GM13977 (cell line): Measurements from ENCODE around the gene CLRN3.

Source experiments
- DNase-seq: peaks from one replicate; pipeline ENCODE4 v3.0.0; 2012; ENCODE audit warnings: low spot score
- in situ Hi-C: fragments of 300-500 bp; cut with MboI; formaldehyde crosslinking; loops from one replicate; pipeline ENCODE4 v1.12.0; 2022; ENCODE audit warnings: low sequenced_read_pairs, low pct_unique_long_range_greater_than_20kb, mixed read lengths, inconsistent platforms; ENCODE audit not compliant: unreplicated experiment
- TF ChIP-seq, protein P1 (sequence below): IDR thresholded peaks from 2 replicates; pipeline ENCODE4 v1.5.1; 2012; ENCODE audit warnings: mild to moderate bottlenecking, control low read depth; ENCODE audit not compliant: insufficient read depth; ENCODE audit errors: extremely low read depth, missing control alignments

CLRN3 gene

DNA sequence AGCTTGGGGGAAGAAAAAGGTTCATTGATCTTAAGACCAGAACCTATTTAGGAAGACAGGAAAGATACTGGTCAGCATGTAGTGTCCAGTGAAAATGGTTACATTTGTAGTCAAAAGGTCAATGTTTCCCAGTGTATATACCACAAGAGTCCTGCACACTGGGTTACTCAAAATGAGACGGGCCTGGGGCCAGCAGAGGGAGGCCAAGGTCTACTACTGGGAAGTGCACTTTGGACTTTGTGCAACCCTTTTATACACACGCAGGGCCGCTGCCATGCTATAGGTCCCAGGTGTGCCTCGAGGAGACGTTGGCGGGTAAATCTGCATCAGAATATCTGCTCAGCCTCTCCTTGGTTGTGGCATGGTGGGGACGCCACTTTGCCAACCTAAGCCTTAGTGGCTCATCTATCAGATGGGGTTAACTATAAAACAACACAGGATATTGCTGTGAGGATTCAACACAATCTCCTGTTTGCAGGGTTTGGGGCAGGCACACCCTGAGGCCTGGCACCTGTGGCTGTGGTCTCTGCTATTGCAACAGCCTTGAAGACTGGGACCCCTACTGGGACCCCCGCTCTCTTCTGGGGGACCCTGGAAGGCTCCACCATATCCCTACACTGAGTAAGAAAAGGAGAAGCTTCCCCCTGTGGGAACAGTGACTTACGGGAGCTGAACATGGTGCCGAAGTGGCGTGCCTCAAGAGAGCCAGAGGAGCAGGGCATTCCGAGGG lies 19.7 kb downstream of the CLRN3 start:
- no peak for DNase-seq
- TF ChIP-seq, protein P1, sequence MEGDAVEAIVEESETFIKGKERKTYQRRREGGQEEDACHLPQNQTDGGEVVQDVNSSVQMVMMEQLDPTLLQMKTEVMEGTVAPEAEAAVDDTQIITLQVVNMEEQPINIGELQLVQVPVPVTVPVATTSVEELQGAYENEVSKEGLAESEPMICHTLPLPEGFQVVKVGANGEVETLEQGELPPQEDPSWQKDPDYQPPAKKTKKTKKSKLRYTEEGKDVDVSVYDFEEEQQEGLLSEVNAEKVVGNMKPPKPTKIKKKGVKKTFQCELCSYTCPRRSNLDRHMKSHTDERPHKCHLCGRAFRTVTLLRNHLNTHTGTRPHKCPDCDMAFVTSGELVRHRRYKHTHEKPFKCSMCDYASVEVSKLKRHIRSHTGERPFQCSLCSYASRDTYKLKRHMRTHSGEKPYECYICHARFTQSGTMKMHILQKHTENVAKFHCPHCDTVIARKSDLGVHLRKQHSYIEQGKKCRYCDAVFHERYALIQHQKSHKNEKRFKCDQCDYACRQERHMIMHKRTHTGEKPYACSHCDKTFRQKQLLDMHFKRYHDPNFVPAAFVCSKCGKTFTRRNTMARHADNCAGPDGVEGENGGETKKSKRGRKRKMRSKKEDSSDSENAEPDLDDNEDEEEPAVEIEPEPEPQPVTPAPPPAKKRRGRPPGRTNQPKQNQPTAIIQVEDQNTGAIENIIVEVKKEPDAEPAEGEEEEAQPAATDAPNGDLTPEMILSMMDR, result no peak
- in situ Hi-C loops, result no loop called here

DNA sequence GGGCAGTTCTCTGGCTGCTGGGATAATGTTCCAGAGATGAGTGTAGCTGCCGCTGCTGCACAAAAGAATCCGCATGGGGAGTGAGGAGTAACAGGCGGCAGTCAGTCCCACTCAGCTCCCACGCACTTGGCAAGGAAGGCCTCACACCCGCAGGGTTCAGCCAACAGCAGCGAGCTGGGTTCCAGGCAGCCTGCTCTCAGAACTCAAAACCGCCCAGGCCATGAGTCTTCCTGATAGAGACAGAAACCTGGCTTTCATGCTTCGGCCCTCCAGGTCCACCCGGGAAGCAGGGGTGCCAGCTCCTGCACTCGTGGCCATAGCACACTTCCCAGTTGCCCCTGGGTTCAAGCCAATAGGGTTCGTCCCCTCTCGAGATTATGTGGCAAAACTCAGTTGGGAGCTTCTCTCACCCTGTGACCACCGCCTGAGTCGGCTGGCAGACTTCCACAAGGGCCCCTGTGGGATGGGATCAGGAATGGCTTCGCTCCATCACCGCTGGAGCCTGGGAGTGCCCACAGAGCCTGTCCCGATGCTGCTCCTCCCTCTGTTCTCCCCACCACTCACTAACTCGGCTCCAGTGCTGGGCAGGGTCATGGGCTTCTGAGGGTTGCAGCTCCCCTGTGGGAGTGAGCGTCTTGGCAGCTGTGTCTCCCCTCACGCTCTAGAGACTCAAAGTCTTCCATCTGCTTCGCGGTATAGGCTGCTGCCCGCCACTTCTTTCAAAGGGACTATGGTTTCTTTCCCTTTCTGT lies 20.6 kb downstream of the CLRN3 start:
- DNase-seq, result no peak
- in situ Hi-C loops, result no loop called here
- TF ChIP-seq, protein P1, result no peak

DNA sequence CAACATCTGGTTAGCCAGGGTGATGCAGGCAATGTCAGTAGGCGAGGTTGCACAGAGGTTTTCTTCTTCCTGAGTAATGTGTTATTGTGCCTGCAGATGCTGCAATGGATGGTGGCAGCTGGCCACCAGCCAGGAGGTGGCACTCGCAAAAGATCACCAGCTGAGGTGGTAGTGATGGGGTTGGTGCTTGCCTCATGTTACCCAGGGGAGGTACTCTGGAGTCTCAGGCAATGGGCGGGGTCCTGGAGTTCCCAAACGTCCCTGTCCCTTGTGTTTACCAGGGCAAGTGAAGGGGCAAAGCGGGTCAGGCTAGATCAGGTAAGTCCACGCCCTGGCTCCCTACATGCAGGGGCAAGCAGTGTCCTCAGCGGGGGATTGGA lies 21.1 kb downstream of the CLRN3 start:
- DNase-seq, result no peak
- TF ChIP-seq, protein P1, result no peak
- in situ Hi-C loops, result no loop called here

DNA sequence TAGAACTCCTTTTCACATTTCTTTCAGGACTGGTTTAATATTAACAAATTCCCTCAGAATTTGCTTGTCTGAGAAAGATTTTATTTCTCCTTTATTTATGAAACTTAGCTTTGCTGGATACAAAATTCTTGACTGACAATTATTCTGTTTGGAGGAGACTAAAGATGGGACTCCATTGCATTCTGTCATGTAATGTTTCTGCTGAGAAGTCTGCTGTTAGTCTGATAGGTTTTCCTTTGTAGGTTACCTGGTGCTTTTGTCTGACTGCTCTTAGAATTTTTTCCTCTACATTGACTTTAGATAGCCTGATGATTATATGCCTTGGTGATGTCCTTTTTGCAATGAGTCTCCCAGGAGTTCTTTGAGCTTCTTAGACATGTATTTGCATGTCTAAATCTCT lies 23.4 kb downstream of the CLRN3 start:
- in situ Hi-C loops, result no loop called here
- no peak for DNase-seq

DNA sequence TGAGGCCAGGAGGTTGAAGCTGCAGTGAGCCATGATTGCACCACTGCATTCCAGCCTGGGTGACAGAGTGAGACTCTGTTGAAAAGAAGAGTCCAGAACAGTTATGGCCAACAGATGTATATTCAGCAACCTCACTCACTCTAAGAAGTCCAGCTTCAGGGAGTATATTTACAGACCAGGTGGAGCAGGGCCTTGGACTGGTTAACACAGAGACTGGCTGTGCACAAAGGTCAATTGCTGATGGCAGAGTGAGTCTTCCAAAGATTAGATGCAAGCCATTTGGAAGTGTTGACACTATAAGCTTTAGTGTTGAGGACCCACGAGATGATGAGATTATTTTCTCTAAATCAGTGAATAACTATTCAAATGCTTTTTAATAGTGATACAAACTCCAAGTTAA lies 24.9 kb downstream of the CLRN3 start:
- in situ Hi-C loops, result no loop called here
- TF ChIP-seq, protein P1, result no peak
- no peak for DNase-seq

More for the DNA sequence above, 23.4 kb downstream of the CLRN3 start:
- TF ChIP-seq, protein P1, result no peak

DNA sequence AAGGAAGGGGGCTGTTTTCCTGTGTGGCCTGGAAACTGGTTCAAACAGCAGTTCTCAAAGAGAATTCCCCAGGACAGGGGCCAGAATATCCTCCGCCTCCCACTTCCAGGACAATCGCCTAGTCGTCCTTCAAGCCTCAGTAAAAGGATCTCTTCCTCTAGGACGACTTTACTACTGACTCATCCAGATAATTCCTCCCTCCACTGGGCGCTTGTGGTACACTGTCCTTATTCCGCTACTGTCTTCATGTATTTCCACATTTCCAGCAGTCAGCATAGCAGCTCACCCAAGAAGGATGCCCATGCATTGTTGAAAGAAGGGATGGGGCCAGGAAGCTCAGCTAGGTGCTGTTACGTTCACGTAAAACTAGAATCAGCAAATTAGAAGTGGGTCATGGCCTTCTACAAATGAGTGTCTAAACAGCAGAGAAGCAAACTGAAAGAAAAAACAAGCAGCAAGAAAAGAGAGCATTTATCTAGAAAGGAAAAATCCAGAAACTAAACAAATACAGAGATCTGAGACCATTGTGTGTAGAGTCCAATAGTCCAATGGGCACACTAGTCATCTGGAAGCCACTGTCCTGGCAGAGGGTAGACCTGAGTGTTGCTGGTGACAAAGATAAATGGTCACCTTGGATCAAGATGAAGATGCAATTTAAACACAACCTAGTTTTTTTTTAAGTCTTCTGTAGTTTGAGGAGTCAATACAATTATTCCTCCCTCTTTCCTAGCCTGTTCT lies 26.3 kb downstream of the CLRN3 start:
- TF ChIP-seq, protein P1, result no peak
- no peak for DNase-seq
- in situ Hi-C loops, result no loop called here
